GM23338 (cell line): ENCODE data around the gene KRT83. TPM values are rescaled to one million over a fixed set of nuclear protein-coding genes. Genes with fewer than 3 reads are reported as not detected.

ENCODE experiments used
- ATAC-seq: fragments of 200-7000 bp; cut with Tn5 transposase; 3 replicates; pipeline ENCODE4 v1.9.1; 2020
- DNase-seq: peaks from one replicate; pipeline ENCODE4 v3.0.0-alpha.2; 2015; ENCODE audit warnings: low spot score
- H2AFZ ChIP-seq: fragments of 200-600 bp; sonication (generic); 2 replicates; pipeline ENCODE4 v1.8.0; 2016; ENCODE audit warnings: antibody characterized with exemption, mild to moderate bottlenecking, moderate library complexity
- H3F3A ChIP-seq: fragments of 200-600 bp; sonication (generic); replicated peaks from 2 replicates; pipeline ENCODE4 v1.8.0; 2017; ENCODE audit warnings: antibody characterized with exemption, mixed run types, low read depth
- H3K27ac ChIP-seq: fragments of 200-600 bp; sonication (generic); 2 replicates; pipeline ENCODE4 v1.6.1; 2016; ENCODE audit warnings: low read depth
- H3K27me3 ChIP-seq: fragments of 200-600 bp; sonication (generic); 2 replicates; pipeline ENCODE4 v1.8.0; 2016; ENCODE audit warnings: mild to moderate bottlenecking, mixed run types, moderate library complexity; ENCODE audit not compliant: insufficient read depth
- H3K36me3 ChIP-seq: fragments of 200-600 bp; sonication (generic); 2 replicates; pipeline ENCODE4 v1.8.0; 2016; ENCODE audit warnings: mild to moderate bottlenecking; ENCODE audit not compliant: insufficient read depth
- H3K4me1 ChIP-seq: fragments of 200-600 bp; sonication (generic); 2 replicates; pipeline ENCODE4 v1.8.0; 2016; ENCODE audit warnings: mild to moderate bottlenecking, moderate library complexity; ENCODE audit not compliant: insufficient read depth
- H3K4me2 ChIP-seq: fragments of 200-600 bp; sonication (generic); 2 replicates; pipeline ENCODE4 v1.7.1; 2017; ENCODE audit warnings: mixed run types
- H3K4me3 ChIP-seq: fragments of 200-600 bp; sonication (generic); 2 replicates; pipeline ENCODE4 v1.6.1; 2016; ENCODE audit warnings: mixed run types
- H3K79me2 ChIP-seq: fragments of 200-600 bp; sonication (generic); replicated peaks from 2 replicates; pipeline ENCODE4 v1.8.0; 2017; ENCODE audit warnings: mild to moderate bottlenecking; ENCODE audit not compliant: insufficient read depth
- H3K9me2 ChIP-seq: fragments of 200-600 bp; sonication (generic); 2 replicates; pipeline ENCODE4 v1.8.0; 2017; ENCODE audit not compliant: insufficient read depth
- H4K20me1 ChIP-seq: fragments of 200-600 bp; sonication (generic); replicated peaks from 2 replicates; pipeline ENCODE4 v1.8.0; 2017; ENCODE audit warnings: mild to moderate bottlenecking; ENCODE audit not compliant: insufficient read depth
- H3K27ac Mint-ChIP-seq: 2 replicates; pipeline ENCODE4 v1.8.0; 2020; ENCODE audit warnings: inconsistent platforms, mild to moderate bottlenecking, moderate library complexity, mixed read lengths
- H3K27me3 Mint-ChIP-seq: 3 replicates; pipeline ENCODE4 v1.8.0; 2022; ENCODE audit warnings: low read depth, mild to moderate bottlenecking, moderate library complexity, mixed read lengths, inconsistent platforms; ENCODE audit not compliant: insufficient read depth, poor library complexity
- H3K36me3 Mint-ChIP-seq: 3 replicates; pipeline ENCODE4 v1.8.0; 2021; ENCODE audit warnings: low read depth, mild to moderate bottlenecking, inconsistent platforms, moderate library complexity, mixed read lengths
- H3K4me1 Mint-ChIP-seq: 3 replicates; pipeline ENCODE4 v1.8.0; 2020; ENCODE audit warnings: mild to moderate bottlenecking, inconsistent platforms, mixed read lengths
- H3K4me3 Mint-ChIP-seq: 3 replicates; pipeline ENCODE4 v1.8.0; 2021; ENCODE audit warnings: moderate library complexity, mild to moderate bottlenecking, inconsistent platforms, mixed read lengths
- H3K9me3 Mint-ChIP-seq: 3 replicates; pipeline ENCODE4 v1.8.0; 2020; ENCODE audit warnings: moderate library complexity, mild to moderate bottlenecking, inconsistent platforms, mixed read lengths
- CREB1 ChIP-seq: fragments of 250-450 bp; sonication (Bioruptor Pico); IDR thresholded peaks from 2 replicates; pipeline ENCODE4 v1.5.0; 2020; ENCODE audit warnings: low read depth, mild to moderate bottlenecking, moderate library complexity
- ETS1 ChIP-seq: IDR thresholded peaks from 2 replicates; pipeline ENCODE4 v1.6.1; 2016; ENCODE audit warnings: antibody characterized with exemption
- EZH2 ChIP-seq: fragments of 200-600 bp; sonication (generic); IDR thresholded peaks from one replicate; pipeline ENCODE4 v1.8.0; 2017; ENCODE audit warnings: antibody characterized with exemption, mild to moderate bottlenecking, low read depth; ENCODE audit not compliant: unreplicated experiment
- EZH2phosphoT487 ChIP-seq: fragments of 200-600 bp; sonication (generic); IDR thresholded peaks from one replicate; pipeline ENCODE4 v1.8.1; 2018; ENCODE audit warnings: antibody characterized with exemption; ENCODE audit not compliant: unreplicated experiment
- JUNB ChIP-seq: IDR thresholded peaks from one replicate; pipeline ENCODE4 v1.6.1; 2016; ENCODE audit warnings: antibody characterized with exemption; ENCODE audit not compliant: unreplicated experiment
- NANOG ChIP-seq: IDR thresholded peaks from 2 replicates; pipeline ENCODE4 v1.6.1; 2016; ENCODE audit warnings: antibody characterized with exemption, borderline replicate concordance
- POLR2AphosphoS5 ChIP-seq: IDR thresholded peaks from 2 replicates; pipeline ENCODE4 v1.6.1; 2016; ENCODE audit warnings: antibody characterized with exemption, low read depth
- STAT1 ChIP-seq: IDR thresholded peaks from one replicate; pipeline ENCODE4 v1.6.1; 2016; ENCODE audit warnings: antibody characterized with exemption; ENCODE audit not compliant: unreplicated experiment
- ZNF114 ChIP-seq: fragments of 250-450 bp; sonication (Bioruptor Pico); IDR thresholded peaks from 2 replicates; pipeline ENCODE4 v1.5.0; 2020; ENCODE audit warnings: mild to moderate bottlenecking, moderate library complexity
- ZNF331 ChIP-seq: fragments of 250-450 bp; sonication (Bioruptor Pico); IDR thresholded peaks from 2 replicates; pipeline ENCODE4 v1.5.0; 2020; ENCODE audit warnings: low read depth, mild to moderate bottlenecking, moderate library complexity
- ZNF462 ChIP-seq: fragments of 250-450 bp; sonication (Bioruptor Pico); IDR thresholded peaks from 2 replicates; pipeline ENCODE4 v1.5.0; 2020; ENCODE audit warnings: mild to moderate bottlenecking, moderate library complexity
- polyA plus RNA-seq: library from polyadenylated mRNA; unstranded; fragments of >200 nt; fragmentation: Nextera tagmentation; extraction: Ambion mirVana; gene quantifications from 2 replicates; pipeline ENCODE4 v1.2.1, GENCODE V29; 2016
- total RNA-seq: library from RNA; depleted of rRNA; stranded (reverse); fragments of >200 nt; shearing (Covaris generic); gene quantifications from 2 replicates; pipeline ENCODE4 v1.2.3, GENCODE V29; 2014
- TF ChIP-seq, protein P1 (sequence below): IDR thresholded peaks from one replicate; pipeline ENCODE4 v1.6.1; 2018; ENCODE audit warnings: antibody characterized with exemption; ENCODE audit not compliant: unreplicated experiment
- TF ChIP-seq, protein P2 (sequence below), 2 experiments: fragments of 200-600 bp in 1 of 2; sonication (generic) in 1 of 2; conservative IDR thresholded peaks; 2 replicates each; pipeline versions ENCODE4 v1.5.1 to v1.6.1; 2016 to 2017; ENCODE audit warnings: antibody characterized with exemption in 2 of 2, low read depth in 2 of 2, mild to moderate bottlenecking in 2 of 2, moderate library complexity in 1 of 2

KRT83 gene
- total and polyA plus RNA-seq, 2 experiments from 2014 or later: not detected

GRCh38 chr12:52347016-52347415 is 25.8 kb upstream of the KRT83 start:
- Mint-ChIP-seq H3K4me1 (no peaks in the 10 kb centered on the region), H3K27me3 (peaks cover 9% of the 10 kb centered on the region), H3K4me3 (no peak overlapping the region), H3K9me3 (no peaks in the 10 kb centered on the region), H3K36me3 (no peaks in the 10 kb centered on the region), H3K27ac (no peak overlapping the region; the same call in 1 of the 2 replicates)
- H3K4me1 ChIP-seq: no peaks in the 10 kb centered on the region
- DNase-seq (no peak), ATAC-seq (no peak)
- H3K4me2 ChIP-seq: no peak overlapping the region
- no peak overlapping the region for H3K4me3 ChIP-seq
- no peaks in the 10 kb centered on the region for H3K36me3 ChIP-seq
- H3F3A ChIP-seq: no peaks in the 10 kb centered on the region
- H2AFZ ChIP-seq: no peak overlapping the region
- TF ChIP-seq ZNF114 (CRISPR knock-in tag): no peak
- TF ChIP-seq, protein P1, sequence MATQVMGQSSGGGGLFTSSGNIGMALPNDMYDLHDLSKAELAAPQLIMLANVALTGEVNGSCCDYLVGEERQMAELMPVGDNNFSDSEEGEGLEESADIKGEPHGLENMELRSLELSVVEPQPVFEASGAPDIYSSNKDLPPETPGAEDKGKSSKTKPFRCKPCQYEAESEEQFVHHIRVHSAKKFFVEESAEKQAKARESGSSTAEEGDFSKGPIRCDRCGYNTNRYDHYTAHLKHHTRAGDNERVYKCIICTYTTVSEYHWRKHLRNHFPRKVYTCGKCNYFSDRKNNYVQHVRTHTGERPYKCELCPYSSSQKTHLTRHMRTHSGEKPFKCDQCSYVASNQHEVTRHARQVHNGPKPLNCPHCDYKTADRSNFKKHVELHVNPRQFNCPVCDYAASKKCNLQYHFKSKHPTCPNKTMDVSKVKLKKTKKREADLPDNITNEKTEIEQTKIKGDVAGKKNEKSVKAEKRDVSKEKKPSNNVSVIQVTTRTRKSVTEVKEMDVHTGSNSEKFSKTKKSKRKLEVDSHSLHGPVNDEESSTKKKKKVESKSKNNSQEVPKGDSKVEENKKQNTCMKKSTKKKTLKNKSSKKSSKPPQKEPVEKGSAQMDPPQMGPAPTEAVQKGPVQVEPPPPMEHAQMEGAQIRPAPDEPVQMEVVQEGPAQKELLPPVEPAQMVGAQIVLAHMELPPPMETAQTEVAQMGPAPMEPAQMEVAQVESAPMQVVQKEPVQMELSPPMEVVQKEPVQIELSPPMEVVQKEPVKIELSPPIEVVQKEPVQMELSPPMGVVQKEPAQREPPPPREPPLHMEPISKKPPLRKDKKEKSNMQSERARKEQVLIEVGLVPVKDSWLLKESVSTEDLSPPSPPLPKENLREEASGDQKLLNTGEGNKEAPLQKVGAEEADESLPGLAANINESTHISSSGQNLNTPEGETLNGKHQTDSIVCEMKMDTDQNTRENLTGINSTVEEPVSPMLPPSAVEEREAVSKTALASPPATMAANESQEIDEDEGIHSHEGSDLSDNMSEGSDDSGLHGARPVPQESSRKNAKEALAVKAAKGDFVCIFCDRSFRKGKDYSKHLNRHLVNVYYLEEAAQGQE: no peak
- TF ChIP-seq JUNB: no peak
- TF ChIP-seq, protein P2, sequence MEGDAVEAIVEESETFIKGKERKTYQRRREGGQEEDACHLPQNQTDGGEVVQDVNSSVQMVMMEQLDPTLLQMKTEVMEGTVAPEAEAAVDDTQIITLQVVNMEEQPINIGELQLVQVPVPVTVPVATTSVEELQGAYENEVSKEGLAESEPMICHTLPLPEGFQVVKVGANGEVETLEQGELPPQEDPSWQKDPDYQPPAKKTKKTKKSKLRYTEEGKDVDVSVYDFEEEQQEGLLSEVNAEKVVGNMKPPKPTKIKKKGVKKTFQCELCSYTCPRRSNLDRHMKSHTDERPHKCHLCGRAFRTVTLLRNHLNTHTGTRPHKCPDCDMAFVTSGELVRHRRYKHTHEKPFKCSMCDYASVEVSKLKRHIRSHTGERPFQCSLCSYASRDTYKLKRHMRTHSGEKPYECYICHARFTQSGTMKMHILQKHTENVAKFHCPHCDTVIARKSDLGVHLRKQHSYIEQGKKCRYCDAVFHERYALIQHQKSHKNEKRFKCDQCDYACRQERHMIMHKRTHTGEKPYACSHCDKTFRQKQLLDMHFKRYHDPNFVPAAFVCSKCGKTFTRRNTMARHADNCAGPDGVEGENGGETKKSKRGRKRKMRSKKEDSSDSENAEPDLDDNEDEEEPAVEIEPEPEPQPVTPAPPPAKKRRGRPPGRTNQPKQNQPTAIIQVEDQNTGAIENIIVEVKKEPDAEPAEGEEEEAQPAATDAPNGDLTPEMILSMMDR (conservative IDR thresholded peaks at IDR 0.05; ENCODE audit: low read depth in 2 of 2): no peak
- TF ChIP-seq STAT1: no peak
- no peak for TF ChIP-seq CREB1 (CRISPR knock-in tag)
- TF ChIP-seq EZH2phosphoT487: no peak
- TF ChIP-seq EZH2: no peak
- TF ChIP-seq ZNF331 (CRISPR knock-in tag): no peak
- no peak for TF ChIP-seq NANOG
- TF ChIP-seq POLR2AphosphoS5: no peak
- TF ChIP-seq ZNF462 (CRISPR knock-in tag): no peak
- TF ChIP-seq ETS1: no peak
- H4K20me1 ChIP-seq: no peaks in the 10 kb centered on the region; the same call in 1 of the 2 replicates
- H3K79me2 ChIP-seq: no peaks in the 10 kb centered on the region
- no peak overlapping the region for H3K27ac ChIP-seq
- H3K9me2 ChIP-seq: no peaks in the 10 kb centered on the region
- H3K27me3 ChIP-seq: no peaks in the 10 kb centered on the region
